GM23338 (cell line): ENCODE data around the gene XPNPEP2. TPM values are rescaled to one million over a fixed set of nuclear protein-coding genes. Genes with fewer than 3 reads are reported as not detected.

Experiments used
- ATAC-seq: fragments of 200-7000 bp; cut with Tn5 transposase; 3 replicates; pipeline ENCODE4 v1.9.1; 2020
- DNase-seq: peaks from one replicate; pipeline ENCODE4 v3.0.0-alpha.2; 2015; ENCODE audit warnings: low spot score
- H2AFZ ChIP-seq: fragments of 200-600 bp; sonication (generic); 2 replicates; pipeline ENCODE4 v1.8.0; 2016; ENCODE audit warnings: antibody characterized with exemption, mild to moderate bottlenecking, moderate library complexity
- H3F3A ChIP-seq: fragments of 200-600 bp; sonication (generic); replicated peaks from 2 replicates; pipeline ENCODE4 v1.8.0; 2017; ENCODE audit warnings: antibody characterized with exemption, mixed run types, low read depth
- H3K27ac ChIP-seq: fragments of 200-600 bp; sonication (generic); 2 replicates; pipeline ENCODE4 v1.6.1; 2016; ENCODE audit warnings: low read depth
- H3K27me3 ChIP-seq: fragments of 200-600 bp; sonication (generic); 2 replicates; pipeline ENCODE4 v1.8.0; 2016; ENCODE audit warnings: mild to moderate bottlenecking, mixed run types, moderate library complexity; ENCODE audit not compliant: insufficient read depth
- H3K36me3 ChIP-seq: fragments of 200-600 bp; sonication (generic); 2 replicates; pipeline ENCODE4 v1.8.0; 2016; ENCODE audit warnings: mild to moderate bottlenecking; ENCODE audit not compliant: insufficient read depth
- H3K4me1 ChIP-seq: fragments of 200-600 bp; sonication (generic); 2 replicates; pipeline ENCODE4 v1.8.0; 2016; ENCODE audit warnings: mild to moderate bottlenecking, moderate library complexity; ENCODE audit not compliant: insufficient read depth
- H3K4me2 ChIP-seq: fragments of 200-600 bp; sonication (generic); 2 replicates; pipeline ENCODE4 v1.7.1; 2017; ENCODE audit warnings: mixed run types
- H3K4me3 ChIP-seq: fragments of 200-600 bp; sonication (generic); 2 replicates; pipeline ENCODE4 v1.6.1; 2016; ENCODE audit warnings: mixed run types
- H3K79me2 ChIP-seq: fragments of 200-600 bp; sonication (generic); replicated peaks from 2 replicates; pipeline ENCODE4 v1.8.0; 2017; ENCODE audit warnings: mild to moderate bottlenecking; ENCODE audit not compliant: insufficient read depth
- H3K9me2 ChIP-seq: fragments of 200-600 bp; sonication (generic); 2 replicates; pipeline ENCODE4 v1.8.0; 2017; ENCODE audit not compliant: insufficient read depth
- H4K20me1 ChIP-seq: fragments of 200-600 bp; sonication (generic); replicated peaks from 2 replicates; pipeline ENCODE4 v1.8.0; 2017; ENCODE audit warnings: mild to moderate bottlenecking; ENCODE audit not compliant: insufficient read depth
- H3K27ac Mint-ChIP-seq: 2 replicates; pipeline ENCODE4 v1.8.0; 2020; ENCODE audit warnings: inconsistent platforms, mild to moderate bottlenecking, moderate library complexity, mixed read lengths
- H3K27me3 Mint-ChIP-seq: 3 replicates; pipeline ENCODE4 v1.8.0; 2022; ENCODE audit warnings: low read depth, mild to moderate bottlenecking, moderate library complexity, mixed read lengths, inconsistent platforms; ENCODE audit not compliant: insufficient read depth, poor library complexity
- H3K36me3 Mint-ChIP-seq: 3 replicates; pipeline ENCODE4 v1.8.0; 2021; ENCODE audit warnings: low read depth, mild to moderate bottlenecking, inconsistent platforms, moderate library complexity, mixed read lengths
- H3K4me1 Mint-ChIP-seq: 3 replicates; pipeline ENCODE4 v1.8.0; 2020; ENCODE audit warnings: mild to moderate bottlenecking, inconsistent platforms, mixed read lengths
- H3K4me3 Mint-ChIP-seq: 3 replicates; pipeline ENCODE4 v1.8.0; 2021; ENCODE audit warnings: moderate library complexity, mild to moderate bottlenecking, inconsistent platforms, mixed read lengths
- H3K9me3 Mint-ChIP-seq: 3 replicates; pipeline ENCODE4 v1.8.0; 2020; ENCODE audit warnings: moderate library complexity, mild to moderate bottlenecking, inconsistent platforms, mixed read lengths
- CREB1 ChIP-seq: fragments of 250-450 bp; sonication (Bioruptor Pico); IDR thresholded peaks from 2 replicates; pipeline ENCODE4 v1.5.0; 2020; ENCODE audit warnings: low read depth, mild to moderate bottlenecking, moderate library complexity
- CTCF ChIP-seq, 2 experiments: fragments of 200-600 bp in 1 of 2; sonication (generic) in 1 of 2; conservative IDR thresholded peaks; 2 replicates each; pipeline versions ENCODE4 v1.5.1 to v1.6.1; 2016 to 2017; ENCODE audit warnings: antibody characterized with exemption in 2 of 2, low read depth in 2 of 2, mild to moderate bottlenecking in 2 of 2, moderate library complexity in 1 of 2
- ETS1 ChIP-seq: IDR thresholded peaks from 2 replicates; pipeline ENCODE4 v1.6.1; 2016; ENCODE audit warnings: antibody characterized with exemption
- EZH2 ChIP-seq: fragments of 200-600 bp; sonication (generic); IDR thresholded peaks from one replicate; pipeline ENCODE4 v1.8.0; 2017; ENCODE audit warnings: antibody characterized with exemption, mild to moderate bottlenecking, low read depth; ENCODE audit not compliant: unreplicated experiment
- EZH2phosphoT487 ChIP-seq: fragments of 200-600 bp; sonication (generic); IDR thresholded peaks from one replicate; pipeline ENCODE4 v1.8.1; 2018; ENCODE audit warnings: antibody characterized with exemption; ENCODE audit not compliant: unreplicated experiment
- JUNB ChIP-seq: IDR thresholded peaks from one replicate; pipeline ENCODE4 v1.6.1; 2016; ENCODE audit warnings: antibody characterized with exemption; ENCODE audit not compliant: unreplicated experiment
- NANOG ChIP-seq: IDR thresholded peaks from 2 replicates; pipeline ENCODE4 v1.6.1; 2016; ENCODE audit warnings: antibody characterized with exemption, borderline replicate concordance
- POLR2AphosphoS5 ChIP-seq: IDR thresholded peaks from 2 replicates; pipeline ENCODE4 v1.6.1; 2016; ENCODE audit warnings: antibody characterized with exemption, low read depth
- STAT1 ChIP-seq: IDR thresholded peaks from one replicate; pipeline ENCODE4 v1.6.1; 2016; ENCODE audit warnings: antibody characterized with exemption; ENCODE audit not compliant: unreplicated experiment
- ZNF114 ChIP-seq: fragments of 250-450 bp; sonication (Bioruptor Pico); IDR thresholded peaks from 2 replicates; pipeline ENCODE4 v1.5.0; 2020; ENCODE audit warnings: mild to moderate bottlenecking, moderate library complexity
- ZNF331 ChIP-seq: fragments of 250-450 bp; sonication (Bioruptor Pico); IDR thresholded peaks from 2 replicates; pipeline ENCODE4 v1.5.0; 2020; ENCODE audit warnings: low read depth, mild to moderate bottlenecking, moderate library complexity
- polyA plus RNA-seq: library from polyadenylated mRNA; unstranded; fragments of >200 nt; fragmentation: Nextera tagmentation; extraction: Ambion mirVana; gene quantifications from 2 replicates; pipeline ENCODE4 v1.2.1, GENCODE V29; 2016
- total RNA-seq: library from RNA; depleted of rRNA; stranded (reverse); fragments of >200 nt; shearing (Covaris generic); gene quantifications from 2 replicates; pipeline ENCODE4 v1.2.3, GENCODE V29; 2014
- TF ChIP-seq, protein P1 (sequence below): fragments of 250-450 bp; sonication (Bioruptor Pico); IDR thresholded peaks from 2 replicates; pipeline ENCODE4 v1.5.0; 2020; ENCODE audit warnings: mild to moderate bottlenecking, moderate library complexity
- TF ChIP-seq, protein P2 (sequence below): IDR thresholded peaks from one replicate; pipeline ENCODE4 v1.6.1; 2018; ENCODE audit warnings: antibody characterized with exemption; ENCODE audit not compliant: unreplicated experiment

The XPNPEP2 gene
- total and polyA plus RNA-seq, 2 experiments from 2014 or later, result not detected

DNA sequence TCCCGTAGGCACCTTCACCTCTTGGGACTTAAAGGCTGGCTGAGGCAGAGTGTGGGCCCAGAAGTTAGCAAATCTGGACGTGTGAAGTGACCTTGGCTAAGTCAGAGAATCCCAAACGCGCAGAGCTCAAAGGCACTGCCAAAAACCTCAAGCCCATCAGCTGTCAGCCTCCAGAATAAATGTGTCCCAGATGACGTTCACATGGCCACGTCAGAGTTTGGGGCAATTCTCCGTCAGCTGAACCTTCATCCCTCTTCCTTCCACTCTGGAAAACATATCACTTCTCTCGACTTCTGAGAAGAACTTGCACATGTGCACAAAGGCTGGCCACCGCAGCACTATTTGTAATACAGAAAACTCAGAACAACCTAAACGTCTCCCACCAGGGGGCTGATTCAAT, 48.3 kb upstream of the XPNPEP2 start:
- H3F3A ChIP-seq, result no peaks in the 10 kb centered on the region
- H3K27ac ChIP-seq, result no peak overlapping the region
- H3K27me3 Mint-ChIP-seq, result peaks cover 1% of the 10 kb centered on the region
- H3K27me3 ChIP-seq, result no peaks in the 10 kb centered on the region
- TF ChIP-seq CREB1 (CRISPR knock-in tag) (no peak), ZNF114 (CRISPR knock-in tag) (no peak), NANOG (no peak), CTCF (conservative IDR thresholded peaks at IDR 0.05; ENCODE audit: low read depth in 2 of 2) (no peak), ETS1 (no peak), ZNF331 (CRISPR knock-in tag) (no peak), EZH2phosphoT487 (no peak), POLR2AphosphoS5 (no peak), EZH2 (no peak), STAT1 (no peak), JUNB (no peak)
- TF ChIP-seq, protein P1, sequence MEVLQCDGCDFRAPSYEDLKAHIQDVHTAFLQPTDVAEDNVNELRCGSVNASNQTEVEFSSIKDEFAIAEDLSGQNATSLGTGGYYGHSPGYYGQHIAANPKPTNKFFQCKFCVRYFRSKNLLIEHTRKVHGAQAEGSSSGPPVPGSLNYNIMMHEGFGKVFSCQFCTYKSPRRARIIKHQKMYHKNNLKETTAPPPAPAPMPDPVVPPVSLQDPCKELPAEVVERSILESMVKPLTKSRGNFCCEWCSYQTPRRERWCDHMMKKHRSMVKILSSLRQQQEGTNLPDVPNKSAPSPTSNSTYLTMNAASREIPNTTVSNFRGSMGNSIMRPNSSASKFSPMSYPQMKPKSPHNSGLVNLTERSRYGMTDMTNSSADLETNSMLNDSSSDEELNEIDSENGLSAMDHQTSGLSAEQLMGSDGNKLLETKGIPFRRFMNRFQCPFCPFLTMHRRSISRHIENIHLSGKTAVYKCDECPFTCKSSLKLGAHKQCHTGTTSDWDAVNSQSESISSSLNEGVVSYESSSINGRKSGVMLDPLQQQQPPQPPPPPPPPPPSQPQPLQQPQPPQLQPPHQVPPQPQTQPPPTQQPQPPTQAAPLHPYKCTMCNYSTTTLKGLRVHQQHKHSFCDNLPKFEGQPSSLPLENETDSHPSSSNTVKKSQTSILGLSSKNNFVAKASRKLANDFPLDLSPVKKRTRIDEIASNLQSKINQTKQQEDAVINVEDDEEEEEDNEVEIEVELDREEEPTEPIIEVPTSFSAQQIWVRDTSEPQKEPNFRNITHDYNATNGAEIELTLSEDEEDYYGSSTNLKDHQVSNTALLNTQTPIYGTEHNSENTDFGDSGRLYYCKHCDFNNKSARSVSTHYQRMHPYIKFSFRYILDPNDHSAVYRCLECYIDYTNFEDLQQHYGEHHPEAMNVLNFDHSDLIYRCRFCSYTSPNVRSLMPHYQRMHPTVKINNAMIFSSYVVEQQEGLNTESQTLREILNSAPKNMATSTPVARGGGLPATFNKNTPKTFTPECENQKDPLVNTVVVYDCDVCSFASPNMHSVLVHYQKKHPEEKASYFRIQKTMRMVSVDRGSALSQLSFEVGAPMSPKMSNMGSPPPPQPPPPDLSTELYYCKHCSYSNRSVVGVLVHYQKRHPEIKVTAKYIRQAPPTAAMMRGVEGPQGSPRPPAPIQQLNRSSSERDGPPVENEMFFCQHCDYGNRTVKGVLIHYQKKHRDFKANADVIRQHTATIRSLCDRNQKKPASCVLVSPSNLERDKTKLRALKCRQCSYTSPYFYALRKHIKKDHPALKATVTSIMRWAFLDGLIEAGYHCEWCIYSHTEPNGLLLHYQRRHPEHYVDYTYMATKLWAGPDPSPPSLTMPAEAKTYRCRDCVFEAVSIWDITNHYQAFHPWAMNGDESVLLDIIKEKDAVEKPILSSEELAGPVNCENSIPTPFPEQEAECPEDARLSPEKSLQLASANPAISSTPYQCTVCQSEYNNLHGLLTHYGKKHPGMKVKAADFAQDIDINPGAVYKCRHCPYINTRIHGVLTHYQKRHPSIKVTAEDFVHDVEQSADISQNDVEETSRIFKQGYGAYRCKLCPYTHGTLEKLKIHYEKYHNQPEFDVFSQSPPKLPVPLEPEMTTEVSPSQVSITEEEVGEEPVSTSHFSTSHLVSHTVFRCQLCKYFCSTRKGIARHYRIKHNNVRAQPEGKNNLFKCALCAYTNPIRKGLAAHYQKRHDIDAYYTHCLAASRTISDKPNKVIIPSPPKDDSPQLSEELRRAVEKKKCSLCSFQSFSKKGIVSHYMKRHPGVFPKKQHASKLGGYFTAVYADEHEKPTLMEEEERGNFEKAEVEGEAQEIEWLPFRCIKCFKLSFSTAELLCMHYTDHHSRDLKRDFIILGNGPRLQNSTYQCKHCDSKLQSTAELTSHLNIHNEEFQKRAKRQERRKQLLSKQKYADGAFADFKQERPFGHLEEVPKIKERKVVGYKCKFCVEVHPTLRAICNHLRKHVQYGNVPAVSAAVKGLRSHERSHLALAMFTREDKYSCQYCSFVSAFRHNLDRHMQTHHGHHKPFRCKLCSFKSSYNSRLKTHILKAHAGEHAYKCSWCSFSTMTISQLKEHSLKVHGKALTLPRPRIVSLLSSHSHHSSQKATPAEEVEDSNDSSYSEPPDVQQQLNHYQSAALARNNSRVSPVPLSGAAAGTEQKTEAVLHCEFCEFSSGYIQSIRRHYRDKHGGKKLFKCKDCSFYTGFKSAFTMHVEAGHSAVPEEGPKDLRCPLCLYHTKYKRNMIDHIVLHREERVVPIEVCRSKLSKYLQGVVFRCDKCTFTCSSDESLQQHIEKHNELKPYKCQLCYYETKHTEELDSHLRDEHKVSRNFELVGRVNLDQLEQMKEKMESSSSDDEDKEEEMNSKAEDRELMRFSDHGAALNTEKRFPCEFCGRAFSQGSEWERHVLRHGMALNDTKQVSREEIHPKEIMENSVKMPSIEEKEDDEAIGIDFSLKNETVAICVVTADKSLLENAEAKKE (CRISPR knock-in tag), result no peak
- TF ChIP-seq, protein P2, sequence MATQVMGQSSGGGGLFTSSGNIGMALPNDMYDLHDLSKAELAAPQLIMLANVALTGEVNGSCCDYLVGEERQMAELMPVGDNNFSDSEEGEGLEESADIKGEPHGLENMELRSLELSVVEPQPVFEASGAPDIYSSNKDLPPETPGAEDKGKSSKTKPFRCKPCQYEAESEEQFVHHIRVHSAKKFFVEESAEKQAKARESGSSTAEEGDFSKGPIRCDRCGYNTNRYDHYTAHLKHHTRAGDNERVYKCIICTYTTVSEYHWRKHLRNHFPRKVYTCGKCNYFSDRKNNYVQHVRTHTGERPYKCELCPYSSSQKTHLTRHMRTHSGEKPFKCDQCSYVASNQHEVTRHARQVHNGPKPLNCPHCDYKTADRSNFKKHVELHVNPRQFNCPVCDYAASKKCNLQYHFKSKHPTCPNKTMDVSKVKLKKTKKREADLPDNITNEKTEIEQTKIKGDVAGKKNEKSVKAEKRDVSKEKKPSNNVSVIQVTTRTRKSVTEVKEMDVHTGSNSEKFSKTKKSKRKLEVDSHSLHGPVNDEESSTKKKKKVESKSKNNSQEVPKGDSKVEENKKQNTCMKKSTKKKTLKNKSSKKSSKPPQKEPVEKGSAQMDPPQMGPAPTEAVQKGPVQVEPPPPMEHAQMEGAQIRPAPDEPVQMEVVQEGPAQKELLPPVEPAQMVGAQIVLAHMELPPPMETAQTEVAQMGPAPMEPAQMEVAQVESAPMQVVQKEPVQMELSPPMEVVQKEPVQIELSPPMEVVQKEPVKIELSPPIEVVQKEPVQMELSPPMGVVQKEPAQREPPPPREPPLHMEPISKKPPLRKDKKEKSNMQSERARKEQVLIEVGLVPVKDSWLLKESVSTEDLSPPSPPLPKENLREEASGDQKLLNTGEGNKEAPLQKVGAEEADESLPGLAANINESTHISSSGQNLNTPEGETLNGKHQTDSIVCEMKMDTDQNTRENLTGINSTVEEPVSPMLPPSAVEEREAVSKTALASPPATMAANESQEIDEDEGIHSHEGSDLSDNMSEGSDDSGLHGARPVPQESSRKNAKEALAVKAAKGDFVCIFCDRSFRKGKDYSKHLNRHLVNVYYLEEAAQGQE, result no peak
- H3K4me1 Mint-ChIP-seq, result peaks cover 12% of the 10 kb centered on the region
- H3K9me2 ChIP-seq, result no peaks in the 10 kb centered on the region
- H4K20me1 ChIP-seq, result no peaks in the 10 kb centered on the region
- H3K4me3 Mint-ChIP-seq, result no peak overlapping the region
- H2AFZ ChIP-seq, result no peak overlapping the region
- no peaks in the 10 kb centered on the region for H3K36me3 ChIP-seq
- no peak overlapping the region for H3K27ac Mint-ChIP-seq
- no peaks in the 10 kb centered on the region for H3K79me2 ChIP-seq
- H3K4me1 ChIP-seq, result no peaks in the 10 kb centered on the region
- H3K4me2 ChIP-seq, result no peak overlapping the region
- no peak overlapping the region for H3K4me3 ChIP-seq
- no peaks in the 10 kb centered on the region for H3K9me3 Mint-ChIP-seq
- DNase-seq (no peak), ATAC-seq (no peak)
- H3K36me3 Mint-ChIP-seq, result no peaks in the 10 kb centered on the region
